Putamen (tissue), 1 donor: ENCODE data around the gene RETREG1.
"Not testable (repeated sequence)": the region's sequence is repeated elsewhere in the genome, so short reads cannot be mapped to it uniquely, and the experiment has no call there.

Experiments used
- DNase-seq: peaks from one replicate; pipeline ENCODE4 v3.0.0-alpha.2; 2016; ENCODE audit warnings: low spot score

Gene RETREG1

GRCh38 chr5:16615741-16616535 lies 859 bp downstream of the RETREG1 start:
- DNase-seq, result no peak

- DNase-seq, result no peak
Measured at GRCh38 chr5:16612007-16612406, 4.8 kb downstream of the RETREG1 start.

- not testable (repeated sequence) for DNase-seq
Measured at GRCh38 chr5:16610896-16611295, 5.9 kb downstream of the RETREG1 start.

- no peak for DNase-seq
Measured at GRCh38 chr5:16609412-16609811, 7.4 kb downstream of the RETREG1 start.

GRCh38 chr5:16606628-16607027 lies 10.2 kb downstream of the RETREG1 start:
- no peak for DNase-seq

GRCh38 chr5:16603701-16604100 lies 13.1 kb downstream of the RETREG1 start:
- no peak for DNase-seq

GRCh38 chr5:16603295-16603694 lies 13.5 kb downstream of the RETREG1 start:
- DNase-seq, result no peak

GRCh38 chr5:16602182-16602581 lies 14.6 kb downstream of the RETREG1 start:
- DNase-seq, result no peak

GRCh38 chr5:16600946-16601345 lies 15.9 kb downstream of the RETREG1 start:
- no peak for DNase-seq

- peak; percentile 84 for DNase-seq
Measured at GRCh38 chr5:16600397-16600796, 16.4 kb downstream of the RETREG1 start.

- DNase-seq, result no peak
Measured at GRCh38 chr5:16597946-16598694, 18.7 kb downstream of the RETREG1 start.

GRCh38 chr5:16596581-16596940 lies 20.2 kb downstream of the RETREG1 start:
- DNase-seq, result no peak

GRCh38 chr5:16595881-16596580 lies 20.8 kb downstream of the RETREG1 start:
- DNase-seq, result peak; percentile 47

GRCh38 chr5:16593628-16594027 lies 23.2 kb downstream of the RETREG1 start:
- DNase-seq, result no peak

- DNase-seq, result no peak
Measured at GRCh38 chr5:16593013-16593412, 23.8 kb downstream of the RETREG1 start.

- DNase-seq, result no peak
Measured at GRCh38 chr5:16592255-16592654, 24.5 kb downstream of the RETREG1 start.

- no peak for DNase-seq
Measured at GRCh38 chr5:16590685-16591084, 26.1 kb downstream of the RETREG1 start.

- no peak for DNase-seq
Measured at GRCh38 chr5:16589658-16590057, 27.1 kb downstream of the RETREG1 start.

GRCh38 chr5:16588434-16589214 lies 28.2 kb downstream of the RETREG1 start:
- no peak for DNase-seq

- no peak for DNase-seq
Measured at GRCh38 chr5:16586556-16586955, 30.2 kb downstream of the RETREG1 start.

- no peak for DNase-seq
Measured at GRCh38 chr5:16585041-16585667, 31.6 kb downstream of the RETREG1 start.

- no peak for DNase-seq
Measured at GRCh38 chr5:16582081-16582480, 34.7 kb downstream of the RETREG1 start.
